Fibroblast of pulmonary artery (primary cell): ENCODE data around the gene KRTAP5-6.
"Not testable (repeated sequence)": the region's sequence is repeated elsewhere in the genome, so short reads cannot be mapped to it uniquely, and the experiment has no call there.

Experiments
- DNase-seq: peaks from one replicate; pipeline ENCODE4 v3.0.0-alpha.2; 2010; ENCODE audit warnings: low read depth
- H3K4me3 ChIP-seq: replicated peaks from 2 replicates; pipeline ENCODE4 v1.5.1; 2011; ENCODE audit warnings: low read depth, mild to moderate bottlenecking, control low read depth, low read length, moderate library complexity
- CTCF ChIP-seq: IDR thresholded peaks from 2 replicates; pipeline ENCODE4 v1.5.1; 2011; ENCODE audit warnings: mild to moderate bottlenecking, control low read depth, low read length, inconsistent platforms; ENCODE audit errors: missing control alignments

The KRTAP5-6 gene

DNA sequence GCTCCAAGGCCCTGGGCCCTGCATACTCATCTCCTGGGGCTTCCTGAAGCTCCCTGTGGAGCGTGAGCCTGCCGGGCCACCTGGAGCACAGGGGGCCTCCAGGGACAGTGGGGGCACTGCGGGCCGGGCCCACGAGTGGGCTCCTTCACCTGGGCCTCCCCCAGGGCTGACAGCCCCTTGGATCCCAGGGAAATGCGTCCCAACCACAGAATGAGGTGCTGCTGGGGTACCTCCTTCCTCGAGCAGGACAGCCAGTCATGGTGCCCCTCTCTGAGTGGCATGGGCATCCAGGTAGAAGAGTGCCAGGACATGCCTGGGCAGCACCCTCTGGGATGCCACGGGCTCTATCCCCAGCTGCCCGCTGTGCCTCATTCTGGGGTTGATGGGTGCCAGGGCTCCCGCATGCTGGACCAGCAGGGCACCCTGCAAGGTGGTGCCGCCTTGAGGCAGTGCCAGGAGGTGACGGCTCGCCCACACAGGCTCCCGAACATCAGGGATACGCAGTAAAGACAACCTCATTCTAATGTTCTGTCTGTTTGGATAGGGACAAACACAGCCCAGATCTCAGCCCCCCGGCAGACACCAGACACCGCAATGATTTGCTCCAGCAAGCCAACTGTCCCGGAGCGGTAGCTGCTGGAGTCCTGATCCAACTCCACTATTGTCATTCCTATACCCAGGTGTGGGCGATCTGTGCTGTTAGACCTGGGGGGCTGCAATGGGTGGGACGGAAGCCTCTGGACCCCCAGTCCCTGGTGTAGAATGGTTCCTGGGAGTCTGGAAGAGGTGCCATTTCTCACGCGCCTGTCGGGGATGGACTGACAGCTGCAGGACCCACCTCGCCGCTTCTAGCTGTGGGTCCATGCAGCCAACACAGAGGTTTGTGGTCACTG lies 41.6 kb upstream of the KRTAP5-6 start:
- DNase-seq, result no peak
- H3K4me3 ChIP-seq, result no peak overlapping the region
- no peak for TF ChIP-seq CTCF

GRCh38 chr11:1656061-1656441 lies 40.9 kb upstream of the KRTAP5-6 start:
- DNase-seq, result no peak
- no peak overlapping the region for H3K4me3 ChIP-seq
- no peak for TF ChIP-seq CTCF

DNA sequence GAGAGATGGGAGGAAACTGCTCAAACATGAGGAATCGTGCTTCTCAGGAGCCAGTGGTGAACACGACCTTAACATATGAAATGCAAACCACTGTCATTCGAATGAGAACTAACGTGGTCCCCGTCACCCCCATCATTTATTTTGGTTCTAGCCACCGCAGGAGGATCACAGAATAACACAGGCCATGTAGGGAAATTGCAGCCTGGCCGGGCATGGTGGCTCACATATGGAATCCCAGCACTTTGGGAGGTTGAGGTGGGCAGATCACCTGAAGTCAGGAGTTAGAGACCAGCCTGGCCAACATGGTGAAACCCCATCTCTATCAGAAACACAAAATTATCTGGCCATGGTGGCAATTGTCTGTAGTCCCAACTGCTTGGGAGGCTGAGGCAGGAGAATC lies 40.3 kb upstream of the KRTAP5-6 start:
- no peak overlapping the region for H3K4me3 ChIP-seq
- DNase-seq, result no peak
- TF ChIP-seq CTCF, result no peak

DNA sequence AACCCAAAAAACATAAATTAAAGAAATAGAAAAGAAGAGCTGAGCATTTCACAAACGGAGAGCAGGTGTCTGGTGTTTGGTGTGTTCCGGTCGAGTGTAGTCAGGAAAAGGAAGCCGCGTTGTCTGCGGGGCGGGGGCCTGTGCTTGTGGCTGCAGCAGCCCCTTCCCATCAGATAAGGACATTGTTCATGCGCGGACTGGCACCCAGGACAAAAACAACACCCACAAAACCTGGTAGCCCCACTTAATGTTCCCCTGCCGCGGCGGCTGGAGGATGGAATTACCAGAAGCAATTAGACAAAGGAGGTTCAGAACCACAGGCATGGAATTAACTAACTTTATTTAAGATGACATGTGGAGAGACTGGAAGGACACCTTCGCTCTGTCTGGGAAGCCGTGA lies 37.5 kb upstream of the KRTAP5-6 start:
- DNase-seq, result no peak
- TF ChIP-seq CTCF, result no peak
- H3K4me3 ChIP-seq, result no peak overlapping the region

DNA sequence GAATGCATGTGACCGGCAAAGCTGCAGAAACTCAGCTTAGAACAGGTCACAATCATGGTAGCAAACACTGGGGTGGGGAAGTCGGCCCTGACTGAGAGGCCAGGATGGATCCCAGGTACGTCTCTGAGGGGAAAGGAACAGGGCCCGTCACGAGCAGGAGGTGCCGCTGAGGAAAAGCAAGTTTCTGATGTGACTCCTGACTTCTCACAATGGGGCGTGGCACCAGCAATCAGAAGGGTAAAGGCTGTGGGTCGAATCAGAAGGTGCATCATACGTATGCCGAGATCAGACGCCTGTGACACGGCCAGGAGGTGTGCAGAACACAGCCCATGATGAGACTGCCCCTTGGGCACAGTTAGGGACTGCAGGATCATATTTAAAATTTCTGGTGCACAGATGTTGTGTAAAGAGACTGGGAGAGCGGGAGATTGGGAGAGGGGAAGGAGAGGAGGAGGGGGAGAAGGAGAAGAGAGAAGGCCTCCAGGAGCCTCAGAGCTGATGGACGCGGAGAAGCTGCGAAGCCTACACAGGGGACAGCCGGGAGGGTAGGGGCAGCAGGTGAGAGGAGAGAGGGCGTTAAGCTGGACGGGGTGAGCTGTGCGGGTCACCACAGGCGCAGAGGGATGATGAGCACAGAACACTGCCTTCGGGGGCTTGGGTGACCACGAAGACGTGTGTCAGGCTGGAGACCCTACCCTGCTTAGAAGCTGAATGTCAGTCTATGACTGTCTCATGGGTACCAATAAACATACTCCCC lies 36.7 kb upstream of the KRTAP5-6 start:
- no peak for DNase-seq
- TF ChIP-seq CTCF, result no peak
- no peak overlapping the region for H3K4me3 ChIP-seq

DNA sequence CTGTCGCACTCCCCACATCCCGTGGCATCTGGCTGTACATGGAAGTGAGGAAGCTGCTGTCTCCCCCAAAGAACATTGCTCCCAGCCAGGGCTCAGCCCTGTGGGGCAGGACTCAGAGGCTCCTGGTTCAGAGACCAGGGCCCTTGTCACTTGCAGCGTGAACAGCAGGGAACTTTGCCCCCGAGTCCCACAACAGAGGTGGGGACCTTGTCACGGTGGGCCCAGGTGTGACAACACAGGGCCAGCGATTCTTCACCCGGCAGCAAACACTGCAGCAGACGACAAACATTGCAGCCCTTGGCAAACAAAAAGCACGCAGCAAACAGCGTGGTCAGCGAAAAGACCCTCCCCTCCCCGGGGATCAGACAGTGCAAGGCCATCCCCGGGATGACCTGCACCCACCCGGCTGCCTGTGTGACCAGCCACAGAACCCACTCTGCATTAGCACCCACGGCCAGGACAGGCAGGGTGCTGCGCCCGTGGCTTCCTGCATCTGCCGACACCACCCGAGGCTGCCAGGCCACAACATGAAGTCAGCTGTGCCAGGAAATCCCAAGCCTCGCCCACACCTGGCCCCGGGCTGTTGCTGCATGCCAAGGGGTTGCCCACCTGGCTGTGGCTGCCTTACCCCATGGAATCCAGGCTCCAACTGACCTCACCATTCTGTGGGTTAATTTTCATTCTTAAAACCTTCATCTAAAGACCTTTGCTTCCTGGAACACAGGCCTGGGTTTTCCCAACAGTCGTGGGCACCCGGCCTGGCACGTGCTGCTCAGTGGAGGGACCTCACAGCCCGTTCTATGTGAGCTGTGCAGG lies 35.3 kb upstream of the KRTAP5-6 start:
- not testable (repeated sequence) for H3K4me3 ChIP-seq, DNase-seq

DNA sequence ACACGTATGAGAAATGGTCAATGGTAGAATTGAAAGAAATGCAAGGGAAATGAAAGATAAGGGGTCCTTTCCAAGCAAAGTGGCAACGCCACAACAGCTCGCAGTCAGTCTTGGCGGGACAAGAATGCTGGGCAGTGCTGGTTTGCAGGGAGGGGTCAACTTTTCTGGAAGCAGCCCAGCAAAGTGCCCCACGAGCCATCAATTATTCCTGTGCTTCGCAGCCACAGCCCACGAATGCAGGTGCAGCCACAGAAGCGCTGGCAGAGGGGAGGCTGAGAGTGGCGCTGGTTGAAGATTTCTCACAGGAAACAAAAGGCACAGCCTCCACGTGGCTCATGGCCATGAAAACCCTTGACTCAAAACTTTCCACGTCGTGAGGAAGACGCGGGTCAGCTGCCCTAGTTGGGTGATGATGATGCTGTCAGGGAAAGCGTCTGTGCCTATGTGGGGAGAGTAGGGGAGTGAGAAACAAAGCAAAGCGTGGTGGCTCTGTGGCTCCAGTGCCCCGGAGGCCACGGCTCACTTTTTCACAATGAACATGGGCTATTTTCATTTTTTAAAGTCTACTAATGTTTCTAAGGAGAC lies 34.2 kb upstream of the KRTAP5-6 start:
- not testable (repeated sequence) for DNase-seq

More for the DNA sequence above, 34.2 kb upstream of the KRTAP5-6 start:
- H3K4me3 ChIP-seq, result not testable (repeated sequence)
